Sigmoid colon (tissue), 4 donors: ENCODE measurements around the gene GDF9.

Experiments used
- EP300 ChIP-seq, 4 donors: sonication (generic); formaldehyde crosslinking; IDR thresholded peaks; one replicate each; pipeline ENCODE4 v1.6.1; 2017; ENCODE audit warnings: antibody characterized with exemption in 4 of 4
- POLR2AphosphoS5 ChIP-seq, 4 donors: sonication (generic); formaldehyde crosslinking; IDR thresholded peaks; one replicate each; pipeline ENCODE4 v1.6.1; 2017; ENCODE audit warnings: antibody characterized with exemption in 4 of 4

GRCh38 chr5:132886064-132886823, 20.0 kb upstream of the GDF9 start:
- no peak for TF ChIP-seq POLR2AphosphoS5 (IDR thresholded peaks at IDR 0.05)
- no peak for TF ChIP-seq EP300 (IDR thresholded peaks at IDR 0.05)
